Retina (tissue), 1 donor: ENCODE results near the gene ZNF225.
"Not testable (repeated sequence)": the region's sequence is repeated elsewhere in the genome, so short reads cannot be mapped to it uniquely, and the experiment has no call there.

Experiments used
- DNase-seq: peaks from one replicate; pipeline ENCODE4 v3.0.0-alpha.2; 2016

ZNF225 gene

DNA sequence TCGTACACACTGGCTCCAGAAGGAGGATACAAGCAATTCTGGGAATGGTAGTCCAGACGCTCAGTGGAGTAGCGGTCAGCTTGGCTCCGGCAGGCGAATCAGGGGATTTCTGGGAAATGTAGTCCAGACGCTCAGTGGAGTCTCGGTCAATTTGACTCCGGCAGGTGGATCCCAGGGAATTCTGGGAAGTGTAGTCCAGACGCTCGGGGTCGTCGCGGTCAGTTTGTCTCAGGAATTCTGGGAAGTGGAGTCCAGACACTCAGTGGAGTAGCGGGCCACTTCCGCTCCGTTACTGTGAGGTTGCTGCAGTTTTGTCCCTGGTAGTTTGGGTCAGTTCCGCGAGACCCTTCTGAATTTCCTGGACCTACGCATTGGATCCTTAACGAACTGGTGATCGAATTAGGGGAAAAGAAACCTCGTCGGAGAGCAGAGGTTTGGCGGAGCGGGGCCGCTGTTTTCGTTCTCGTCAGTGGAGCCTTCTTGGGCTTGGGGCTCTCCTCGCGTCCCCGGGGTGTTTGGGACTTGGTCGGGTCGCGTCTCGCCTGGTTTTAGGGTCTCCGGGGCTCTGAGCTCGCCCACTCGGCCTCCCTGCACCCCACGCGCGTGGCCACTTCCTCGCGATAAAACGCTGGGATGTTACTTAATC, at the start of gene ZNF225:
Gene ZNF225 (plus strand): TSS at position 262 of the 646 bp plus-strand sequence. CDS start 2,429 bp downstream, outside the sequence.
- DNase-seq, result peak; percentile 97

DNA sequence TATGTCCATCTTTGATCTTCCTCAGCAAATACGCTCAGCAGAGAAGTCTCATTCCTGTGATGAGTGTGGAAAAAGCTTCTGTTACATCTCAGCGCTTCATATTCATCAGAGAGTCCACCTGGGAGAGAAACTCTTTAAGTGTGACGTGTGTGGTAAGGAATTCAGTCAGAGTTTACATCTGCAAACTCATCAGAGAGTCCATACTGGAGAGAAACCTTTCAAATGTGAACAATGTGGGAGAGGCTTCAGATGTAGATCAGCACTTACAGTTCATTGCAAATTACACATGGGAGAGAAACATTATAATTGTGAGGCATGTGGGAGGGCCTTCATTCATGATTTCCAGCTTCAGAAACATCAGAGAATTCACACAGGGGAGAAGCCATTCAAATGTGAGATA, 46.9 kb upstream of the ZNF225 start:
- no peak for DNase-seq

DNA sequence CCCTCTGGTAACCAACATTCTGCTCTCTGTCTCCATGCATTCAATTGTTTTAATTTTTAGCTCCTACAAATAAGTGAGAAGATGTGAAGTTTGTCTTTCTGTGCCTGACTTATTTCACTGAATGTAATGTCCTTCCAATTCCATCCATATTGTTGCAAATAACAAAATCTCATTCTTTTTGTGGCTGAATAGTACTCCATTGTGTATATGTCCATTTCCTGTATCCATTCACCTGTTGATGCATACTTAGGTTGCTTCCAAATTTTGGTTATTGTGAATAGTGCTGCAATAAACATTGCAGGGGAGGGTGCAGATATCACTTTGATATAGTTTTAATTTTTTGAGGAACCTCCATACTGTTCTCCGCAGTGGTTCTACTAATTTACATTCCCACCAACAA, 43.8 kb upstream of the ZNF225 start:
- DNase-seq, result no peak

DNA sequence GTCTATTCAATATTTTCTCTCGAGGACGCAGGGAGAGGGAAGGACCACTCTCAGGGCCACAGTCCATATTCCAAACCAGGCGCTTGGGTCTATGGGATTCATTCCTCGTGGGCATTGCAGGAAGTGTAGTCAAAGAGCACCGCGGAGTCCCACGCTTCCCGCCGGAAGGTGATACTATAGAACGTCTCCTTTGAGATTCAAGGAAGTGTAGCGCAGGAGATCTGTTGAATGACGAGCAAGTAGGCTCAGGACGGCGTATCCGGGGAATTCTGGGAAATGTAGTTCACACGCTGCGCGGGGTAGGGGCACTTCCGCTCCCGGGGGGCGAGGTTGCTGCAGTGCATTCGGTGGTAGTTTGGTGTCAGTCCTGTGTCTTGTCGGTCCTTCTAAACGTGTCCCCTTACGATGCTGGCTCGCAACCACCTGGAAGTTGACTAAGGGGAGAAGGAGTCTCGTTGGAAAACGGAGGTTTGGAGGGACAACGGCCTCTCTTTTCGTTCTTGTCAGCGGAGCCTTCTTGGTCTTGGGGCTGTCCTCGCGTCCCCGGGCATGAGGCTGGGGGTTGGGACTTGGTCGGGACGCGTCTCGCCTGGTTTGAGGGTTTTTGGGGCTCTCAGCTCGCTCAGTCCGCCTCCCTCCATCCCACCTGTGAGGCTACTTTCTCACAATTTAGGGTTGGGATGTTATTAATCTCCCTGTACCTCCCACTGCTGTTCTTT, 41.2 kb upstream of the ZNF225 start, which contains the start of gene ZNF284:
Gene ZNF284 (plus strand): TSS at position 336 of the 719 bp plus-strand sequence. CDS start 4,231 bp downstream, outside the sequence.
- peak; percentile 96 for DNase-seq

DNA sequence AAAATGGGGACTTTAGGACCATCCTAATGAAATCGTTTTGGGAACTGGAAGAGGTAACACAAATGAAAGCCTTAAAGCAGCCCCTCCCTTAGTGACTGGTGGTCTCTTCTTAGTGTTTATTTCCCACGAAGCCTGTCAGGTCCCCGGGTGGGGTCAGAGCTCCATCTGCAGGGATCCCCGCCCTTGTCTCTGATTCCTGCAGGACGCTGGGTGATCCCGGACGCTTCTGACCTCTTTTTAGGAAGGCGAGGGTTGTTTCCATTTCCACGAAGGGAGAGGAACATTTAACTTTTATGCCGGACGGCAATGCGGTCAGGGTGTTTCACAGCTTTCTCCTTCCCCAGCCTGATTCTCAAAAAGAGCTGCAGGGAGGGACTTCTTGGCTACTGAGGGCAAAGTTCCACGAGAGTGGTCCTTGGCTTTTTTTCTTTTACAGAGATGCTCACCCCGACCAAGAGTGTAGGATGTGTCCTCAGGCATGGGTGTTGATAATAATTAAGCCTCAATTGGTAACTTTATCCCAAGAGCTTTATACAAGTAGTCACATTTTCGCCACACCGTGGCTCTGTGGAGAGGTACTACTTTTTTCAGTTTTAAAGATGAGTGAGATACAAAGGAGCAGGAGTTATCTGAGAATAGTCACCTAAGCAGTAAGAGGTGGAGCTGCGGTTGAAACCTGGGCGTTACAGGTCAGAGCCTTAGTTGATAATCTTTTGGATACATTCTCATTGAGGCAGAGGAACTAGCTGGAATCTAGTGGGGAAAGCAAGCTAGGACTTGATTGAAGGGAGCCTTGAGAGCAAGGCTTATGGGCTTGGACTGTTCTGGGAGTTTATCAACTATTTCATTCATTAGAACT, 40.4 kb upstream of the ZNF225 start:
- DNase-seq, result no peak

DNA sequence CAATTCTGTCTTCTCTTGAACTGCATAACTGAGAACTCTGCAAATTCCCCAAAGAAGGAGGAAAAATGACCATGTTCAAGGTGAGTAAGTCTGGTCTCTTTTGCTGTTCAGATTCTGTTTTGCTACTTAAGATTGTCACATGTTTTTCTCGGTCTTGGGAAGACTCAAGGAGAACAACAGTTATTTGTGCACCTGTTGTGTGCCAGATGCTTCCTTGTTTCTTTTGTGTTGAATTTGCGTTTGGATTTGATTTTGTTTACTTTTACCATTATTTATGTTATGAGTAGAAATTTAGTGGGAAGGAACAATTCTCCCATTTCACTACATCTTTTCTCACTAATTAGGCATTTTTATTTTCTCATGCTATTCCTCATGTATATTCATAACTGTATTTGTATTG, 36.9 kb upstream of the ZNF225 start:
- no peak for DNase-seq

DNA sequence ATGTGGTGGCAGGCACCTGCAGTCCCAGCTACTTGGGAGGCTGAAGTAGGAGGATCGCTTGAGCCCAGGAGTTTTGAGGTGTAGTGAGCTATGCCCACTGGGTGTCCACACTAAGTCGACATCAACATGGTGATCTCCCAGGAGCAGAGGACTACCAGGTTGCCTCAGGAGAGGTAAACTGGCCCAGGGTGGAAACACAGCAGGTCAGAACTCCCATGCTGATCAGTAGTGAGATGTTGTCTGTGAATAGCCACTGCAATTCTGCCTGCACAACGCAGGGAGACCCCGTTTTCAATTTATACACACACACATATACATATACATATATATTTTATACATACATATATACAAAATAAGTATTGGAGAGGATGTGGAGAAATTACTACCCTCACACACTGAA, 21.1 kb upstream of the ZNF225 start:
- DNase-seq, result no peak

DNA sequence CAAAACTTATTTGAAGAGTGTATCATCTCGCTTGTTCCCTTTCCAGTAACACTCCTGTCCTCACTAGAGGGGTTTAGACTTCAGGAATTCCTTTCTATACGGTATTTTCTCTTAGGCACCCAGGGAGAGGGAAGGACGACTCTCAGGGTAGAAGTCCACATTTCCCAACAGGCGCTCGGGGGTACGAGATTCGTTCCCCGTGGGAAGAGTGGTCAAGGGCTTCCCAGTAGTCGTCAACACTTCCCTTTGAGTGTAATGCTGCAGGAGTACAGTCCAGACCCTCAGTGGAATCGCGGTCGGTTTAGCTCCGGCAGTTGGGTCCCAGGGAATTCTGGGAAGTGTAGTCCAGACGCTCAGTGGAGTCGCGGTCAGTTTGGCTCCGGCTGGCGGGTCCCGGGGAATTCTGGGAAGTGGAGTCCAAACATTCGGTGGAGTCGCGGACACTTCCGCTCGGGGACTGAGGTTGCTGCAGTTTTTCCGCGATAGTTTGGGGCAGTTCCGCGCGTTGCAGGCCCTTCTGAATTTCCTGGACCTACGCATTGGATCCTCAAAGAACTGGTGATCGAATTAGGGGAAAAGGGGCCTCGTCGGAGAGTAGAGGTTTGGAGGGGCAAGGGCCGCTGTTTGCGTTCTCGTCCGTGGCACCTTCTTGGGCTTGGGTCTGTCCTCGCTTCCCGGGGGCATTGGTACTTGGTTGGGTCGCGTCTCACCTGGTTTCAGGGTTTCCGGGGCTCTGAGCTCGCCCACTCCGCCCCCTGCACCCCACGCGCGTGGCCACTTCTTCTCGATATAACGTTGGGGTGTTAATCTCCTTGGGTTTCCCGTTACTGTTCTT, 19.1 kb upstream of the ZNF225 start, which contains the start of gene ZNF224:
Gene ZNF224 (plus strand): TSS at position 431 of the 835 bp plus-strand sequence. CDS start 3,513 bp downstream, outside the sequence.
- DNase-seq, result peak; percentile 93

DNA sequence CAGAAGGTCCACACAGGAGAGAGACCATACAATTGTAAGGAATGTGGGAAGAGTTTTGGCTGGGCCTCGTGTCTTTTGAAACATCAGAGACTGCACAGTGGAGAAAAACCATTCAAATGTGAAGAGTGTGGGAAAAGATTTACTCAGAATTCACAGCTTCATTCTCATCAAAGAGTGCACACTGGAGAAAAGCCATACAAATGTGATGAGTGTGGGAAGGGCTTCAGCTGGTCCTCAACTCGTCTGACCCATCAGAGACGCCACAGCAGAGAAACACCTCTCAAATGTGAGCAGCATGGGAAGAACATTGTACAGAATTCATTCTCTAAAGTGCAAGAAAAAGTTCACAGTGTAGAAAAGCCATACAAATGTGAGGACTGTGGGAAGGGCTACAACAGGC, 5.4 kb upstream of the ZNF225 start:
- no peak for DNase-seq

DNA sequence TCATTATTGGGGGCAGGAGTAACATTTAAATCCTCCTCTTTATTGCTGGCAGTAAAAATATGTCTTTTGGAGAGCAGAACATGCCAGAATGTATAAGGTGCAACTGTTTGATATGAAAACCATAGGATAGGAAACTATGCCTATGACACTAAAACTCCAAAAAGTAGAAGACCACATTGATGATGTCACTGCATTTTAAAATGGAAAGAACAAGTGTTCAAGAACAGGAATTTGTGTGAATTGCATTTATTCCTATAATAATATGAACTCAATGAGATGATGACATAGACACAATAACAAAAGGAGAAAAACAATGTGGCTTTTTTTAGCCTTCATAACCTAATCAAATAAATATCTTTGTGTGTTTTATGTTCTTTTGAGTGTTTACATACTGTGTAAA, 3.7 kb upstream of the ZNF225 start:
- DNase-seq, result no peak

DNA sequence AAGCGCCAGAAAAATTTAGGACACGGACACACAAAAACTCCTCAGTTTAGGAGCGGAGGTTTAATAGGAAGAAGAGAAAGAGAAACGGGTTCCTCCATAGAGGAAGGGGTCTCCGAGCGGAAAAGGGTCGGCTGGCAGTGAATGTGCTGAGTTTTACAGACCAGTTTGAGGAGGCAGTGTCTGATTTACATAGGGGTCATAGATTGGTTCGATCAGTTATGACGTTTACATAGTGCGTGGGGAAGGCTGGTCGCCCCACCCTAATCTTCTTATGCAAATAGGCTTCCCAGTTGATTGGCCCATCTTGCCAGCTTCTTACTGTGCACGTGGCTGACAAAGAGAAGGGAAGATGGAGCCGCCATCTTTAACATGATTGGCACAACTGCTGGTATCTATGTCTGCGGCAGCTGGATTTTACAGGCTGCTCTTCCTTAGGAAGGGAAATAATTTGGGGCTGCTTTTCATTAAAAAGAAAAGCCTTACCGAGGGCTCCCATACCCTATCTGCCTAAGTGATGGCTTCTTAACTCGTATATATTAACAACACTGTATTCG, 1.2 kb upstream of the ZNF225 start:
- peak; percentile 60 for DNase-seq

DNA sequence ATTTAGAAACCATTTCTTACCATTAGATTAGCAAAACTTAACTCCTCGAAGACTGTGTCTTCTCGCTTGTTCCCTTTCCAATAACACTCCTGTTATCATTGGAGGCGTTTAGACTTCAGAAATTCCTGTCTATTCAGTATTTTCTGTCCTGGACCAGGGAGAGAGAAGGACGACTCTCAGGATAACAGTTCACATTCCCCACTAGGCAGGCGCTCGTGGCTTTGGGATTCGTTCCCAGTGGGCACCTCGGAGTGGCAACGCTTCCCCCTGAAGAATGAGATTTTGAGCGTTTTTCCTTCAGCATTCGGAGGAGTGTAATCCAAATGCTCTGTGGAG, 429 bp upstream of the ZNF225 start:
- no peak for DNase-seq

DNA sequence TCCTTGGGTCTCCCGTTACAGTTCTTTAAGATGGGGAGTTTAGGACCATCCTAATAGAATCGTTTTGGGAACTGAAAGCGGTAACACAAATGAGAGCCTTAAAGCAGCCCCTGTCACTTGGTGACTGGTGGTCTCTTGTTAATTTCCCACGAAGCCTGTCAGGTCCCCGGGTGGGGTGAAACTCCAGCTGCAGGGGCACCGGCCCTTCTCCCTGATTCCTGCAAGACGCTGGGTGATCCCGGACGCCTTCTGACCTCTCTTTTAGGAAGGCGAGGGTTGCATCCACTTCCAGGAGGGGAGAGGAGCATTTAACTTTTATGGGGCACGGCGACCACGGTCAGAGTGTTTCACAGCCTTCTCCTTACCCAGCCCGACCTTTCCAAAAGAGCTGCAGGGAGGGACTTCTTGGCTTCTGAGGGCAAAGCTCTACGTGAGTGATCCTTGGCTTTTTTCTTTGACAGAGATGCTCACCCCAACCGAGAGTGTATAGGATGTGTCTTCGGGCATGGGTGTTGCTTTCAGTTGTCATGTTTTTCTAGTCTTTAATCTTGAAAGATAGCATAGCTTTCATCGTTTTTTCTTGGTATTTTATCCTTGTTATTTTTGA, 688 bp downstream of the ZNF225 start:
- no peak for DNase-seq

DNA sequence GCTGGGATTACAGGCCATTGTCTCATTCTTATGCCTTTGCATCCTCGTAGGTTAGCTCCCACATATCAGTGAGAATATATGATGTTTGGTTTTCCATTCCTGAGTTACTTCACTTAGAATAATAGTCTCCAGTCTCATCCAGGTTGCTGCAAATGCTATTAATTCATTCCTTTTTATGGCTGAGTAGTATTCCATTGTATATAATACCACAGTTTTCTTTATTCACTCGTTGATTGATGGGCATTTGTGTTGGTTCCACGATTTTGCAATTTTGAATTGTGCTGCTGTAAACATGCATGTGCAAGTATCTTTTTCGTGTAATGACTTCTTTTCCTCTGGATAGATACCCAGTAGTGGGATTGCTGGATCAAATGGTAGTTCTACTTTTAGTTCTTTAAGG, 8.0 kb downstream of the ZNF225 start:
- DNase-seq, result not testable (repeated sequence)

DNA sequence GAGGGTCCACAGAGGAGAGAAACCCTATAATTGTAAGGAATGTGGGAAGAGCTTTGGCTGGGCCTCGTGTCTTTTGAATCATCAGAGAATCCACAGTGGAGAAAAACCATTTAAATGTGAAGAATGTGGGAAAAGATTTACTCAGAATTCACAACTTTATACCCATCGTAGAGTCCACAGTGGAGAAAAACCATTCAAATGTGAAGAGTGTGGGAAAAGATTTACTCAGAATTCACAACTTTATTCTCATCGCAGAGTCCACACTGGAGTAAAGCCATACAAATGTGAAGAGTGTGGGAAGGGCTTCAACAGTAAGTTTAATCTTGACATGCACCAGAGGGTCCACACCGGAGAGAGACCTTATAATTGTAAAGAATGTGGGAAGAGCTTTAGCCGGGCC, 18.8 kb downstream of the ZNF225 start:
- no peak for DNase-seq

DNA sequence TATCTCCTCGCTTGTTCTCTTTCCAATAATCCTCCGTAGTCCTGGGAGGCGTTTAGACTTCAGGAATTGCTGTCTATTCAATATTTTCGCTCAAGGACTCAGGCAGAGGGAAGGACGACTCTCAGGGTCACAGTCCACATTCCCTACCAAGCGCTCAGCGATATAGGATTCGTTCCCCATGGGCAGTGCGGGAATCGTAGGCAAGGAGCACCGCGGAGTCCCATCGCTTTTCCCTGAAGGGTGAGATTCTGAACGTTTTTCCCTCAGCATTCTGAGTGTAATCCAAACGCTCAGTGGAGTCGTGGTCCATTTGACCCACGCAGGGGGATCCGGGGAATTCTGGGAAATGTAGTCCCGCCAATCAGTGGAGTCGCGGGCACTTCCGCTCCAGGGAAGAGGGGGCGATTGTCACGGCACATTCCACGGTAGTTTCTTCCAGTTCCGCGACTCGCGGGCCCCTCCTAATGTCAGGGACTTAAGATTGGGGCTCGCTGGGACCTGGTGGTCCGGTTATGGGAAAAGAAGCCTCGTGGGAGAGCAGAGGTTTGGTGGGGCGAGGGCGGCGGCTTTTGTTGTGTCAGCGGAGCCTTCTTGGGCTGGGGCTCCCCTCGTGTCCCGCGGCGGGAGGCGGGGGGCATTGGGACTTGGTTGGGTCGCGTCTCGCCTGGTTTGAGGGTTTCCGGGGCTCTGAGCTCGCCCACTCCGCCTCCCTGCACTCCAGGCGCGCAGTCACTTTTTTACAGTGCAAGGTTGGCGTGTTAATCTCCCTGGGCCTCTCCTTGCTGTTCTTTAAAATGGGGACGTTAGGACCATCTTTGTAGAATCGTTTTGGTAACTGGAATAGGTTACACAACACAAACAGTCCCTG, 28.2 kb downstream of the ZNF225 start, which contains the start of gene ZNF234:
Gene ZNF234 (plus strand): TSS at position 364 of the 868 bp plus-strand sequence. CDS start 3,079 bp downstream, outside the sequence.
- peak; percentile 94 for DNase-seq

DNA sequence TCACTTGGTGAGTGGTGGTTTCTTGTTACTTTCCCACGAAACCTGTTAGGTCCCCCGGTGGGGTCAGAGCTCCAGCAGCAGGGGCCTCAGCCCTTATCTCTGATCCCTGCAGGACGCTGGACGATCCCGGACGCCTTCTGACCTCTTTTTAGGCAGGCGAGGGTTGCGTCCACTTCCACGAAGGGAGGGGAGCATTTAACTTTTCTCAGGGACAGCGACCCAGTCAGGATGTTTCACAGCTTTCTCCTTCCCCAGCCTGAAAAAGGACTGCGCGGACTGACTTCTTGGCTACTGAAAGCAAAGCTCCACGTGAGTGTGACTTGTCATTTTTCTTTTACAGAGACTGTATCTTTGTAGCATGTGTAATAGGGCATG, 28.8 kb downstream of the ZNF225 start:
- DNase-seq, result no peak

DNA sequence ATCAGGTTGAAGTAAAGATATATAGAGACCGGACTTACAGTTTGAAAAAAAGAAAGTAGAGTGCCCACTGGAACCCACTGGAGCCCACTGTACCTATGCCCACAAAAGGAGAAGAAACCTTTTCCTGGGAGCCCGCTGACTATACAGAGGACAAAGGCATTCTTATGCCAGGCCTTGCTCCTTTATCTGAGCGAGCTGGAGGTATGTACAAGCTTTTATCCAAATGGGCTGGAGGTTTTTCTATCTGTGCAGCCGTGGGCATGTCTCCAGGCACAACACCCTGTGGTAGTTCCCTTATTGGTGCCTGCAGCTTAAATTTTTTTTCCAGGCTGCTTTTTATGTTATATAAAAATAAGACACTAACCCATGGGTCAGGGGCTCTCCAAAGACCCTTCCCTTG, 36.6 kb downstream of the ZNF225 start:
- no peak for DNase-seq

DNA sequence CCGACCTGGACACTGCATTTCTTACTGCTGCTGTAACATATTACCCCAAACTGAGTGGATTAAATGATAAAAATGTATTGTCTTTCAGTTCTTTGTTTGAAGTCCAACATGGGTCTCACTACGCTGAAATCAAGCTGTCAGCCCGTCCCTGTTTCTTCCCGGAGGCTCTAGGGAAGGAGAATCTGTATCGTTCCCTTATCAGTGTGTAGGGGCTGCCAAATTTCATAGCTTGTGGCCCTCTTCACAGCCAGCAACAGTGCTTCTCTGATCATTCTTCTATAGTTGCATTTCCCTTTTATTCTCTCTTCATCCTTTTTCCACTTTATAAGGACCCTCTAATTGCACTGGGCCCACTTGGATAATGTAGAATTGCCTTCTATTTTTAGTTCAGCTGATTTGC, 38.3 kb downstream of the ZNF225 start:
- no peak for DNase-seq

DNA sequence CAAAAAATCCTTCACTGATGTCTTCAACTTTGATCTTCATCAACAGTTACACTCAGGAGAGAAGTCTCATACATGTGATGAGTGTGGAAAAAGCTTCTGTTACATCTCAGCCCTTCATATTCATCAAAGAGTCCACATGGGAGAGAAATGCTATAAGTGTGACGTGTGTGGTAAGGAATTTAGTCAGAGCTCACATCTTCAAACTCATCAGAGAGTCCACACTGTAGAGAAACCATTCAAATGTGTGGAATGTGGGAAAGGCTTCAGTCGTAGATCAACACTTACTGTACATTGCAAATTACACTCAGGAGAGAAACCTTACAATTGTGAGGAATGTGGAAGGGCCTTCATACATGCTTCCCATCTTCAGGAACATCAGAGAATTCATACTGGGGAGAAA, 43.3 kb downstream of the ZNF225 start:
- no peak for DNase-seq

DNA sequence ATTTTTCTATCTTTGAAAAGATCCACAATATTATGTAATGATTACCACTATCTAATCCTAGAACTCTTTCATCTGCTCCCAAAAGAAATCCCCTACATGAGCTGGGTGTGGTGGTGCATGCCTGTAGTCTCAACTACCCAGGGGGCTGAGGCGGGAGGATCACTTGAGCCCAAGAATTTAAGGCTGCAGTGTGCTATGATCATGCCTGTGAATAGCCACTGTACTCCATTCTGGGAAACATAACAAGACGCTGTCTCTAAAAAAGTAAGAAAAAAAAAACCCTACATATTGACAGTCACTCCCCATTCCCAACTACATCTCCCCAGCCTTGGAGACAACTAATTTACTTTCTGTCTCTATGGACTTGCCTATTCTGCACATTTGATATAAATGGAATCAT, 50.6 kb downstream of the ZNF225 start:
- DNase-seq, result no peak
